ENCODE results near the gene TBL2. TPM values are rescaled to one million over a fixed set of nuclear protein-coding genes. Genes with fewer than 3 reads are reported as not detected.

The TBL2 gene
- total and polyA plus RNA-seq, 2 experiments from 2014 or later = 69.7 to 101 TPM

DNA sequence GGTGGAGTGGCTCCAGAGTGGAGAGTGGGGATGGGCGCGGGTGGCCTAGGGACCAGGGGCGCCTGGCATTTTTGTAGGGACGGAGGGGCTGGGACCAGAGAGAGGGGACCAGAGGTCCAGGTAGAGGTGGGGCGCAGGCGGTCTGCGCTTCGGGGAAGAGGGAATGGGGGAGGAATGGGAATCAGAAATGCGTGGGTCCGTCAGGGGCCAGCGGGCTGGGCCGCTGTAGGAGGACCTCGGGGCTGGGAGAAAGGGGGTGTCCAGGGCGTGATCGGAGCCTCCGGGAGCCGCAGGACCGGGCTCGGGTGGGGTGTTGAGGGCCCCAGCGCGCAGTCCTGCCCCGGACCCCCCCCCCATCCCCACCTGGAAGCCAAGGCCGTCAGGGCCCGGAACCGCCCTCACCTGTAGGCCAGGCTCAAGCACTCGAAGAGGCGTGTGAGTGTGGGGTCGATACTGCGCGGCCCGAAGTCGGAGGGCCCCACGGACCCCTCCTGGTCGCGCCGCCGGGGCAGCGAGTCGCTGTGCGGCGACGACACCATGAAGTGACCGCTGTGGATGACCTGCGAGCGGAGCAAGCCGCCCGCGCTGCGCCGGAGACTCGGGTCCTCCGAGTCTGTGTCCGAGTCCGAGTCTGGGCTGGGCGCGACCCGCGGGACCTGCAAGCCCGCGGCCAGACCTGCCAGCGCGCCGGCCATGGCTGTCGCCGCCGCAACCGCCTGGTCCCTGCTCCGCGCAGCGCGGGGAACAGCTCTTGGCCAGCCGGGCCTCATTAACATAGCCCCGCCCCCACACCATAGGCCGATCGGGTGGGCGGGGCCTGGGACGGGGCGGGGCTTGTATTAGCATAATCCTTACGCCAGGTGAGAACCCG lies 45.7 kb upstream of the TBL2 start, which contains the start of gene MLXIPL:
Gene MLXIPL, minus strand, starts transcription at position 725 of the 871 bp plus-strand sequence. Its CDS starts 30 bp downstream, at position 695.
- DNase-seq = peak; percentile 87
- Histone ChIP-seq H3K4me1 (ENCODE audit: insufficient read depth) (no peaks in the 10 kb centered on the region), H3K79me2 (ENCODE audit: insufficient read depth) (no peaks in the 10 kb centered on the region), H3K27ac (no peak within 1 kb of the TSS), H3F3A (ENCODE audit: insufficient read depth) (no peaks in the 10 kb centered on the region), H4K20me1 (ENCODE audit: insufficient read depth) (no peaks in the 10 kb centered on the region), H2AFZ (peak within 1 kb of the TSS; percentile 54; the same call in 1 of the 2 replicates), H3K27me3 (replicated peaks; ENCODE audit: insufficient read depth) (peaks cover 45% of the 10 kb centered on the region), H3K4me3 (peak within 1 kb of the TSS; percentile 61), H3K4me2 (ENCODE audit: unreplicated experiment) (peak within 1 kb of the TSS; percentile 65), H3K36me3 (ENCODE audit: low read depth) (no peaks in the 10 kb centered on the region), H3K9me2 (ENCODE audit: insufficient read depth) (no peaks in the 10 kb centered on the region), H3K9me3 (ENCODE audit: low read depth) (no peaks in the 10 kb centered on the region), H3K9ac (no peak within 1 kb of the TSS)
- 3 to 5% methylated on average over 50 to 63 of the region's 80 CpGs for WGBS, 2 experiments (ENCODE audit: low coverage in 1 of 2, low lambda C conversion rate in 2 of 2, missing lambda C conversion rate in 2 of 2)
- in situ Hi-C loops (cut with MboI) = loop anchor here (25.0 kb wide), 1 partner anchor 238 kb away; the partner anchor contains the start of gene TMEM270
- TF ChIP-seq EZH2 (IDR thresholded peaks at IDR 0.05; ENCODE audit: insufficient read depth, poor library complexity, severe bottlenecking) (peak; percentile 40), EZH2phosphoT487 (IDR thresholded peaks at IDR 0.05; ENCODE audit: insufficient read depth, low read depth) (peak; percentile 72; the same call in 1 of the 2 replicates)

DNA sequence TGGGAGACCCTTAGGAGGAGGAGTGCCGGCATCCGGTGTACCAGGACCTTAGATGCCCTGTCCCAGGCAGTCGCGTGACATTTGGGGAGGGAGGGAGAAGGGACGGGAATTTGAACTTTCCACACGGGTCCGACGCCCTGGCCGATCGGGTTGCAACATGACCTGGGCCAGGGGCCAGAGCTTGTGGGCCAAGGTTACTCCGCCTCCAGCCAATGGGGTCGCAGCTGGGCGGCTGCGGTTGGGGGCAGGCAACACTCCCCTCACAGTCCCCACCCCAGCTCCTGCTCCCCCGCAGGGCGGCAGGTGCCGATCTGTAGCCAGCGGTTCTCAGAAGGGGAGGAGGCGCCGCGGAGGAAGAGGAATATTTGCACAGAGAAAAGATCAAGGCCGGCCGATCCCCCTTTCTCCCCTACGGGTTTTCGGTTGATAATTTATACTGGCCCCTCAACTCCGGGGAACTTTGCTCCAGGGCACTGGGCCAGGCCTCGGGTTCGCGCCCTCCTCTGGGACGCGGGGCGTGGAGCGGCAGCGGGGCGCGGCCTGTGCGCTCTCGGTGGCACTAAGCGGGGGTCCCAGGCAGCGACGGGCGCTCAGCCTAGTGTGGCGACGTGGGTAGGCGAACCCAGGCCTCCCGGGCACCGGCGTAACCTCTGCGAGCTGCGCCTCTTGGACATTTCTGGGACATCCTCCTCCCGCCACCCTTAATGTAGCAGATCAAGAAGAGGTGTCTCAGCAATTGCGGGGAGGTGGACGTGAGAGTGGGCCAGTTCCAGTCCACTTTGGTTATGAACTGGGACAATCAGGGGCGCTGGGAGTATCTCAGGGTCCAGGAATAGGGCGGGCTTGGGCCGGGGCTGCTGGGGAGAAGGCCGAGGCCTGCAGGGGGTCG lies 44.8 kb upstream of the TBL2 start:
- peak overlapping the region; percentile 65 for H3K4me2 ChIP-seq (ENCODE audit: unreplicated experiment)
- H3K27ac ChIP-seq = no peak overlapping the region

DNA sequence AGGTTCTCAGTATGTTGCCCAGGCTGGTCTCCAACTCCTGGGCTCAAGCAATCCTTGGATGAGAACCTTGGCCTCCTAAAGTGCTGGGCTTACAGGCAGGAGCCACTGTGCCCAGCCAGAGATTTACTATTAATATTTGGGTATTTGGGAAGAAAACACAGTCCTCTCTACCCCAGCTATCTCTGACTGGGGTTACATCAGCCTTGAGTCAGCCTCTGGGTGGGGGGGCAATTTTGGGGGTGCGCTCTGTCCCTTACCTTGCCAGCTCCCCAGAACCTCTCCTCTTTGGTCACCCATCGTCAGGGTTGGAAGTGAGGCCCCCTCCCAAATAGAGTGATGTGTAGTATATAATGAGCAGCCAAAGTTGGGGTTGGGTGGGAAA lies 44.1 kb upstream of the TBL2 start:
- peak overlapping the region; percentile 65 for H3K4me2 ChIP-seq (ENCODE audit: unreplicated experiment)
- no peaks in the 10 kb centered on the region for H3K9me2 ChIP-seq (ENCODE audit: insufficient read depth)
- no peaks in the 10 kb centered on the region for H3K4me1 ChIP-seq (ENCODE audit: insufficient read depth)
- H3K79me2 ChIP-seq (ENCODE audit: insufficient read depth) = no peaks in the 10 kb centered on the region
- H3F3A ChIP-seq (ENCODE audit: insufficient read depth) = no peaks in the 10 kb centered on the region
- no peak overlapping the region for H2AFZ ChIP-seq
- H3K9me3 ChIP-seq (ENCODE audit: low read depth) = no peaks in the 10 kb centered on the region
- no peak for TF ChIP-seq EZH2phosphoT487 (IDR thresholded peaks at IDR 0.05; ENCODE audit: insufficient read depth, low read depth)
- TF ChIP-seq EZH2 (IDR thresholded peaks at IDR 0.05; ENCODE audit: insufficient read depth, poor library complexity, severe bottlenecking) = no peak
- H3K27ac ChIP-seq = no peak overlapping the region
- peaks cover 35% of the 10 kb centered on the region for H3K27me3 ChIP-seq (replicated peaks; ENCODE audit: insufficient read depth)
- DNase-seq = no peak
- WGBS, 2 experiments (ENCODE audit: low coverage in 1 of 2, low lambda C conversion rate in 2 of 2, missing lambda C conversion rate in 2 of 2) = 21 to 25% methylated on average over 2 of the region's 2 CpGs
- H3K36me3 ChIP-seq (ENCODE audit: low read depth) = no peaks in the 10 kb centered on the region
- no peak overlapping the region for H3K4me3 ChIP-seq
- no peak overlapping the region for H3K9ac ChIP-seq
- no peaks in the 10 kb centered on the region for H4K20me1 ChIP-seq (ENCODE audit: insufficient read depth)
- in situ Hi-C loops (cut with MboI) = loop anchor here (25.0 kb wide), 1 partner anchor 240 kb away; the partner anchor contains the start of gene TMEM270

More for the DNA sequence above, 44.8 kb upstream of the TBL2 start:
- Histone ChIP-seq H3K9me2 (ENCODE audit: insufficient read depth) (no peaks in the 10 kb centered on the region), H3K27me3 (replicated peaks; ENCODE audit: insufficient read depth) (peaks cover 38% of the 10 kb centered on the region), H3F3A (ENCODE audit: insufficient read depth) (no peaks in the 10 kb centered on the region), H3K9me3 (ENCODE audit: low read depth) (no peaks in the 10 kb centered on the region), H3K79me2 (ENCODE audit: insufficient read depth) (no peaks in the 10 kb centered on the region), H3K36me3 (ENCODE audit: low read depth) (no peaks in the 10 kb centered on the region), H2AFZ (no peak overlapping the region), H3K4me3 (0 out of 2 replicates have a peak overlapping the region, but pooled peaks have one; percentile 32), H3K4me1 (ENCODE audit: insufficient read depth) (no peaks in the 10 kb centered on the region), H4K20me1 (ENCODE audit: insufficient read depth) (no peaks in the 10 kb centered on the region), H3K9ac (no peak overlapping the region)
- TF ChIP-seq EZH2 (IDR thresholded peaks at IDR 0.05; ENCODE audit: insufficient read depth, poor library complexity, severe bottlenecking) (peak; percentile 82), EZH2phosphoT487 (IDR thresholded peaks at IDR 0.05; ENCODE audit: insufficient read depth, low read depth) (no peak)
- in situ Hi-C loops (cut with MboI) = loop anchor here (25.0 kb wide), 1 partner anchor 239 kb away; the partner anchor contains the start of gene TMEM270
- DNase-seq = peak; percentile 36
- 4 to 5% methylated on average over 38 to 51 of the region's 58 CpGs for WGBS, 2 experiments (ENCODE audit: low coverage in 1 of 2, low lambda C conversion rate in 2 of 2, missing lambda C conversion rate in 2 of 2)
